ENCODE data around the gene AFDN. TPM values are rescaled to one million over a fixed set of nuclear protein-coding genes. Genes with fewer than 3 reads are reported as not detected.

Gene AFDN
- total RNA-seq, 1 donor from 2014 or later: 18.1 TPM

GRCh38 chr6:167948716-167949115 lies 122.0 kb downstream of the AFDN start:
- intact Hi-C loops (cut with micrococcal nuclease): no loop called here

- intact Hi-C loops (cut with micrococcal nuclease): no loop called here
Measured at GRCh38 chr6:167949121-167949684, 122.5 kb downstream of the AFDN start.

DNA sequence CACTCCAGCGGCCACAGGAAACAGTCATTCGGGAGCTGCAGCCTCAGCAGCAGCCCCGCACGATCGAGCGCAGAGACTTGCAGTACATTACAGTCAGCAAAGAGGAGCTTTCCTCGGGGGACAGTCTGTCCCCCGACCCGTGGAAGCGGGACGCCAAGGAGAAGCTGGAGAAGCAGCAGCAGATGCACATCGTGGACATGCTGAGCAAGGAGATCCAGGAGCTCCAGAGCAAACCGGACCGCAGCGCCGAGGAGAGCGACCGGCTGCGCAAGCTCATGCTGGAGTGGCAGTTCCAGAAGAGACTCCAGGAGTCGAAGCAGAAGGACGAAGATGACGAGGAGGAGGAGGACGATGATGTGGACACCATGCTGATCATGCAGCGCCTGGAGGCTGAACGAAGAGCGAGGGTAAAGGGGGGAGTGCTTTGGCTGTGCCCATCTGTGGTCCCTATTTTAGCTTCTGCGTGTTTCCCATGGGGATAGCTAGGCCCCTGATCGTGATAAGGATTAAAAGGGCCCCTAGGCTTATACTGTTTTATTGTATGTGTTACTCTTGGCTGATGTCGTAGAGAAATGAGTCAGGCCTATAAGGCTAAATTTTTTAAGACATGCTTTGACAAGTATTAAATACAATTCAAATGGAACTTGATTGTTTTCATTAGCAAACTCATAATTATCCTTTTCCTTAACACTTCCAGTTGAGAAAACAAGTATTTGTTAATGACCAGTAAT lies 125.2 kb downstream of the AFDN start:
- intact Hi-C loops (cut with micrococcal nuclease): no loop called here

DNA sequence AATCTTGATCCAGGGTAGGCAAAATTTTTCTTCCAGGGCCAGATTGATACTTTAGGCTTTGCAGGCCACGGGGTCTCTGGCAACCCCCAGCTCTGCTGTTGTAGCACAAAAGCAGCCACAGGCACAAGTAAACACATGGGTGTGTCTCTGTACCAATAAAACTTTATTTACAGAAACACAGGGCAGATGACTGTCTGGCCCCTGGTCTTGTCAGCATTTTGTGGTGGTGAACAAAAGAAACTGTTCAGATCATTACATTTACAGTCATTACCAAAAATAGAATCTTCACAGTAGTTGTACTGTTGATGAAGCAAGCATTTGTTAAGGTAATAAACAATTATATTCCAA lies 125.8 kb downstream of the AFDN start:
- intact Hi-C loops (cut with micrococcal nuclease): no loop called here

DNA sequence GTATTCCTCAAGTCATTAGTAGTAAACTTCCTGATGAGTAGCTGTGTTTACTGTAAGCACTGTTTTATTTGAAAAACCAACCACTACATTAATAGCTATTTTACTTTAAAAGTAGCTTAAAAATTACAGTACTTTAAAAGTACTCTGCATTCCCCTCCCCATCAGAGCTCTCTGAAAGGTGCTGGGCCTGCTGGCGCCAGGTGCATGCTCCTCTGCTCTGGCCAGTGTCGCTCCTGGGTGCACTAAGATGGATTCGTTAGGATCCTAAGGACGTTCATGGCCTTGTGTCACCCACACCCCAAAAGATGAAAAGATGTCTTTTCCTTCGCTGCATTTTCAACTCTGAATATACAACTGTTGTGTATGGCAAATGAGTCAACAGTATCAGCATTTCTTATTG lies 126.8 kb downstream of the AFDN start:
- intact Hi-C loops (cut with micrococcal nuclease): no loop called here

DNA sequence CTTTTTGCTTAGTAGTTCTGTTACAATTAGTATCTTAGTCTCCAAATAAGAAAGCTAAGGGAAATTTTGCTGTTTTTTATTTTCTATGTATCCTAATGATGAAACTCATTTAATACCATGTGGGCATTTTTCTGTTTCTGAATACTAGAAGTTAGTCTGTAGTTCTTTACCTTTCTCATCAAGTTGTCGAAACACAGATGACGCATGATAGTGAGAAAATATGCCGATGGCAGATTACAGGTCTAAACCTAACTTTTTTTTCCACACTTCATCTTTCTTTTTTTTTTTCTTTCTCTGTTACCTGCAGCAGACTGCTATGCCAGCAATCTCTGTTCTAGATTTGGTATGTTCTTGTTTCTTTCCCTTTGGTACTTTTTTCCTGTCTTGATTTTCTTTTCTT lies 127.4 kb downstream of the AFDN start:
- intact Hi-C loops (cut with micrococcal nuclease): no loop called here

GRCh38 chr6:167956491-167956890 lies 129.8 kb downstream of the AFDN start:
- intact Hi-C loops (cut with micrococcal nuclease): no loop called here

- intact Hi-C loops (cut with micrococcal nuclease): no loop called here
Measured at GRCh38 chr6:167956983-167957492, 130.3 kb downstream of the AFDN start.

DNA sequence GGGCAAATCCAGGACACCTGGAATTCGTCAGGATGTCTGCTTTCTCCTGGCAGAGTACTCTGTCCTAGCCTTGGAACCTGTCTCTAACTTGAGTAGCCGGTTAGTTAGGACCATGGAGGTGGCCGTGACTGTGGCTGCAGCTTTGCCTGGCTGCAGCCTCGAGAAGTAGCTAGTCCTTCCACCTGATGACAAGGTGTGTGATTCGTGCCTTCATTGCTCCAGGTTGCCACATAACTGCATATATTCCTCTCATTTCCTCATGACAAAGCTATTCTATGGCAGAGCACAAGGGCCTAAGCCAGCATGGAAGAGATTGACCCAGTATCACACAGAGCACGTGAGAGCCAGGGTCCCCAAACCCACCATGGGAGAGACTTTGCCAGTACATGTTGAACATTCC lies 130.9 kb downstream of the AFDN start:
- intact Hi-C loops (cut with micrococcal nuclease): no loop called here

DNA sequence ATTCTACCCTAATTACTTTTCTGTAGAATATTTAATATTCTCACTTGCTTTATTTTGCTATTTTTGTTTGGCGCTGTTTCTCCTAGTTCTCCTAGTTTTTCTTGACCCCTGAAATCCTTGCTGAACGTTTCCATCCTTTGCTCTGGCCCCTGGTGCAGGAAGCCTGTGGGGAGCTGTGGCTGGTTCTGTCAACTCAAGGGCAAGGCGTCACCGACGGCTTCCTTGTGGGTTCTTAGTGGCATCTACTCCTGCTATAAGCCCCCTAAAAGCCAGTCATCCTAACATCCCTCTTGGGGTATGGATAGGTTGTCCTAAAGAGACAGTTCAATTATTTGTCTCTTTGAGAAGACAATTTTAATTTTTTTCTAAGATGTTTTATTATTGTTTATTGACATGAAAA lies 133.9 kb downstream of the AFDN start:
- intact Hi-C loops (cut with micrococcal nuclease): no loop called here

DNA sequence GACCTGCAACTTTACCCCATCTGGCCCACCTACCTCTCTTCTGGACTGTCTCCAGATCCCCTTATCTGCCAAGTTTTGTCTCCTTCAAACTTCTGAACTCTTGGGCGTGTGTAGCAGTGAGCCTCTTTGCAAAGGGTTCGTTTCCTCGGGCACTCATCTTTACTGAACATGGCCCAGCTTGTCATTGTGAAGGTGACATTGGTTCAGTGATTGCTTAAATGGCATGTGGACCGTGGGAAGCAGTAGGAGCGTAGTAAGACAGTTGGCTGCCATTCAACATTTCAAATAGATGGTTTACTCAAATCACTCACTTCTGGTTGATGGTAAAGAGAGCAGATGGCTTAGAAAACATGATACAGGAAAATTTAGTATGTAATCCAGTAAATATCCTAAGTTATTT lies 136.0 kb downstream of the AFDN start:
- intact Hi-C loops (cut with micrococcal nuclease): no loop called here

GRCh38 chr6:167963589-167964057 lies 136.9 kb downstream of the AFDN start:
- intact Hi-C loops (cut with micrococcal nuclease): no loop called here

DNA sequence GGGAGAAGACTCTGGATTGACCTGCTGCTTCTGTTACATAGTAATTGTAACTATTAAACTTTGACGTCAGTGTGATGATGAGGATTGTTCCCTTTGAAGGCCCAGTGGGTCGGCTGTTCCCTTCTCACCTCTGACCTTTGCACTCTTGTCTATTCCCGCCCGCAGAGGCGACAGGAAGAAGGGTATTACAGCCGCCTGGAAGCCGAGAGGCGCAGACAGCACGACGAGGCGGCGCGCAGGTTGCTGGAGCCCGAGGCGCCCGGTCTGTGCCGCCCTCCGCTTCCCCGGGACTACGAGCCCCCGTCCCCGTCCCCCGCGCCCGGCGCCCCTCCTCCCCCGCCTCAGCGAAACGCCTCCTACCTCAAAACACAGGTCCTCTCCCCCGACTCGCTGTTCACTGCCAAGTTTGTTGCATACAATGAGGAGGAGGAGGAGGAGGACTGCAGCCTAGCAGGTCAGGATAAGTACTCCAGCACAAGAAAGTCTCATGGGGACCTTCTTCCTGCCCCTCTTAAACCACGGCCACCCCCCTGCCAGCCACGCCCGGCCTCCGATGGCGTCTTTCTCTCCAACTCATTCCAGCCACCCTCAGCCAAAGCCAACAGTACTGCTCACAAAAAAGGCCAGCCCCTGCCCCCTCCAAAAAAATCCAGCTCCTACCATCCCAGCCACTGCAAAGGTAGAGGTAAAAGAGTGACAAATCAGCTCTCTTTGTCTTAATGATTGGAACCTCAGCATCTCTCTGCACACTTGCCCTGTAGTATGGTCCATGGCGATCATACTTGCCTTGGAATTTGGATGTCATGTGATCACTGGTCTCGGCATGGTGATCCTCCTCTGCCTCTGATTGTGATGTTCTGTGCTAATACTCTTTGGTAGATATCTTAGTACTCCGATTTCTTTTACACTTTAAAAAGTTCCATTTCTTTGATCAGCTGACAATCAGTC lies 139.2 kb downstream of the AFDN start:
- intact Hi-C loops (cut with micrococcal nuclease): no loop called here

- intact Hi-C loops (cut with micrococcal nuclease): no loop called here
Measured at GRCh38 chr6:167966540-167966905, 139.8 kb downstream of the AFDN start.

DNA sequence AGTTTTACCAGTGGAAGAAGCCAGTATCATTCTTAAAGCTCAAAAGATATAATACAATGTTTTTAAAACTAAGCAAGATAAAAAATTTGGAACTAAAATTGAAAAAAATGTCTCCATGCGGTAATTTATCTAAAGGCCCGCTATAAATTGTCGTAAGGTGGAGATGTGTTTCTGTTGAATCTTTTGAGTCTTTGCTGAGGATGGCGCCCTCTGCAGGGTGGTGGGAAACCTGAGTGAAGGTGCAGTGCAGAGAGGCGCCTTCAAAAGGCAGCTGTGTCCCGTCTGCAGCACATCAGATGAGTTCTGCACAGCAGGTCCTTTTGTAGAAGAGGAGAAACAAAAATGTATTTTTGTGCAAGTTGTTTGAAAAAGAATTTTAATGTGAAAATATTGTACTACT lies 141.4 kb downstream of the AFDN start:
- intact Hi-C loops (cut with micrococcal nuclease): no loop called here

DNA sequence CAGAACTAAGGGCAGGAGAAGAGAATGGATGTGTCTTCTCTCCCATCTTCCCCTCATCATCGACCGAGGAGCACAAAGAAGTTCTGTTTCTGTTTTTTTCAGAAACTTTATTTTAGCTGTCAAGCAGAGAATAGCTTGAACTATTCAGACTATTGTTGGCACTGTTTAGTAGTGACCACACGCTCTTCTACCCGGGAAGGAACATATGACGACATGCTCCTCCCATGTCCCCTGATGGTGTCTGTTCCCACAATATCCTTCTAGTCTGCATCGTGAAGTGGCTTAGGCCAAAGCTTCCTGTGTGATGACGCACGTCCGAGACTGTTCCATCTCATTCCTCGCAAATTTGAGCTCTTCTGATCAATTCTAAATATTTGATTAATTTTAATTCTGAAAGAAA lies 143.5 kb downstream of the AFDN start:
- intact Hi-C loops (cut with micrococcal nuclease): no loop called here

- intact Hi-C loops (cut with micrococcal nuclease): no loop called here
Measured at GRCh38 chr6:167972193-167972592, 145.5 kb downstream of the AFDN start.

DNA sequence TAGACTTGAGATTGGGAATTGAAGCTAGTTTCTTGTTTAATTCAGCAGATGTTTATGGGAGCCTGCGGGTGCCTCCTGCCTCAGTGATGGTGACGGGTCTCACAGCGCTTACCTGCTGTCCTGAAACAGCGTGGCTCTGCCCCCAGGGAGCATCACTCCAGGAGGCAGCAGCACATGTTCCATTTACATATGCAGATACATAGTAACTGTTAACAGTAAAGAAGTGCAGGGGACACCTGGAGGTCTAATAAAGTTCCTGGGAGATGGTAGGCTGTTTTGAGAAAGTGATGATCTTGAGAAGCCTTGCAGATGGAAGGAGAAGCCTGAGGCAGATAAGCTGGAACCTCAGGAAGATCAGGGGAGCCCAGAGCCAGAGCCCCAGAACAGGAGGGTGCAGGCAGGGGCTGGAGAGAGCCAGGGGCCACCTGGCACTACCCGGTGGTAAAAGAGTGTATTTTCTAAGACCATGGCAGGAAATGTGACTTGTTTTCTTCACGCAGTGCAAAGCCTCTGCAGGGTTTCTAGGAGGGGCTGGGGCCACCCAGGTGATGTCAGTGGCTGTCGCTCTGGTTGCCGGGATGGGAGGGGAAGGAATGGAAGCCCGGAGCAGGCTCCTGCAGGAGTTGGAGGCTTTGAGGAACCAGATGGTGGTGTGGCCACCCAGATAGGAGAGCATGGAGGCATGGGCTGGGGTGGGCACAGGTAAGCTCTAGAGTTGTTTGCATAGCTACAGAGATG lies 146.6 kb downstream of the AFDN start:
- intact Hi-C loops (cut with micrococcal nuclease): no loop called here

DNA sequence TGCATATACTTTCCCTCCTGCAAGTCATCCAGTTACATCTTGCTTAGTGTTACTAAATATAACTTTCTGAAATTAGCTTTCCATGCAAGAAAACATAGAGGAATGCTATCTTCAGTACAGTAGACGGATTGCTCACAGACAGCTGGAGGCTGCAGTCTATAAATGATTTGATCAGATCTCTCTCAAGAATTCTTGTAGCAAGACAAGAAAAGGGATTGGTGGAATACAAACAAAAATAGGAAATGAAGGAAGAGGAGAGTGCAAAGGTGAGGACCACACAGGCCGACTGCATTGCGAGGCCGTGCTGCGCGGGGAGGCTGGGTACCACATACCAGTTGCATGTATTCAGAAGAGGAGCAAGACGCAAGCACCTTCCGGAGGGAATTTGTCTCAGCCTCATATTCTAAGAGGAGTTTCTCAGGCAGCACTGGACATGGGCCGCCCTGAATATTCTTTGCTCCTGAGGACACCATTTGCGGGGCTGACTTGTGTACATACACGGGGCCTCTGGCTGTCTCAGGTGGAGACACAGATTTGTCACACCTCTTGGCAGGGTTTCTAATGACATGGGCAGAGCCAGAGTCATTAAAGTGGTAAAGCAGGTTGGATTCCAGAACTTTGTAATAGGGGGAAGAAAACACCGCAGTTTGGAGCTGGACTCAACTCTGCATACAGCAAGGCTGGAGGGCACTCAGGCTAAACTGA lies 148.1 kb downstream of the AFDN start:
- intact Hi-C loops (cut with micrococcal nuclease): no loop called here

DNA sequence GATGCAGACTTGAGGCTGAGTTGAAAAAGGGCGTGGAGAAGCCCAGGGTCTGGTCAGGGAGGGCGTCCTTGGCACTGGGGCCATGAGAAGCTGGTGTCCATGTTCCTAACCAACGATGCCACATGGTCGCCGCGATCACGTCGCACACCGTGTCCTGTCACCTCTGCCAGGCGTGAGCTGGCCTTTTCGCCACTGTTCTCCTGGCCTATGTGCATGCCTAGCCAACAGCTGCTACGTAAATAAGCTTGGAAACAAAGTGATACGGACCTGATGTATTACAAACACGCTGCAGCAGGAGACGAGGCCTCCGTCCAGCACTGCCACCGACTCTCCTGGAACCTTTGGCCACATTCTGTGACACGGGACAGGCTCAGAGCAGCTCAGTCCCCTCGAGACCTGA lies 148.7 kb downstream of the AFDN start:
- intact Hi-C loops (cut with micrococcal nuclease): no loop called here

All from T-helper 2 cell treated with Interferon-gamma antibody and Interleukin-4, amounts not matched to agents 100 ng/mL and 5 ng/mL, for 36 hours (primary cell).